ENCODE measurements around the gene SIPA1L3.

DNA sequence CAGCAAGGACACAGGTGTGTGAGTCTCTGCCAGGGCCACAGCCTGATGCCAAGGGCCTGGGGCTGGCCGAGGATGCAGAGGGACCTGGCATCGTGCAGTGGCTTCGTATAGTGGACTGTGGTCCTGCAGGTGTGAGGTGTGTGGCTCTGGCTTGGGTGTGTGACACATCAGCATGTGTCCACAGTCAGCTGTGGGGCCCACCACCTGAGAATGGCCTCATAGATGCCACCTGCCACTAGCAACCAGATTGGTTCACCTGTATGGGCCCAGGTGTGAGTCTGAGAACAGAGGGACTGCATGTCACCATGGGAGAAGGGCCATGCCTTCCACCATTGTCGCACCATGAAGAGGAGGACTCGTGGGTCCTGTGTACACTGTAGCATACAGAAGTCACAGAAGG is 346.8 kb downstream of the SIPA1L3 start:
- no peak for TF ChIP-seq REST (IDR thresholded peaks at IDR 0.05; ENCODE audit: insufficient read depth in 1 of 2, low read depth in 2 of 2, low read length in 1 of 2)
- no peak for TF ChIP-seq POLR2AphosphoS5 (IDR thresholded peaks at IDR 0.05; ENCODE audit: low read depth, low read length)
- TF ChIP-seq CTCF (IDR thresholded peaks at IDR 0.05) = no peak
- no peak for TF ChIP-seq TCF7L2 (IDR thresholded peaks at IDR 0.05; ENCODE audit: low read depth, low read length)

Data from Panc1 (cell line).